GM18507 (cell line): ENCODE data around the gene GRIN2D.

ENCODE experiments used
- DNase-seq: peaks from one replicate; pipeline ENCODE4 v3.0.0; 2011; ENCODE audit warnings: low read depth; ENCODE audit not compliant: insufficient read length; ENCODE audit errors: extremely low spot score
- FAIRE-seq: peaks from 2 replicates; lab custom pipeline; 2011; peaks lifted over from hg19 to GRCh38; lab: Jason Lieb, UNC

The GRIN2D gene

DNA sequence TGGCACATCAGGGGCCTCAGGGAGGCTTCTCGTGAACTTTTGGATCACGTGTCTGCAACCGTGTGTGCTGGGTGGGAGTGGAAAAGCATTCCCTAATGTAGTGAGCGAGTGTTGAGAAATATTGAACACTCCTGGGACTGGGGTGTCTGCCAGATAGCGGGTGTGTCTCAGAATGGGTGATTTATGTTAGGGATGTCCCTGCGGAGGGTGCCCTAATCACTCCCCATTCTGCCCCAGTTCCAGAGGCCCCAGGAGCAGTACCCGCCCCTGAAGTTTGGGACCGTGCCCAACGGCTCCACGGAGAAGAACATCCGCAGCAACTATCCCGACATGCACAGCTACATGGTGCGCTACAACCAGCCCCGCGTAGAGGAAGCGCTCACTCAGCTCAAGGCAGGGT, 28.1 kb downstream of the GRIN2D start:
- no peak for FAIRE-seq

DNA sequence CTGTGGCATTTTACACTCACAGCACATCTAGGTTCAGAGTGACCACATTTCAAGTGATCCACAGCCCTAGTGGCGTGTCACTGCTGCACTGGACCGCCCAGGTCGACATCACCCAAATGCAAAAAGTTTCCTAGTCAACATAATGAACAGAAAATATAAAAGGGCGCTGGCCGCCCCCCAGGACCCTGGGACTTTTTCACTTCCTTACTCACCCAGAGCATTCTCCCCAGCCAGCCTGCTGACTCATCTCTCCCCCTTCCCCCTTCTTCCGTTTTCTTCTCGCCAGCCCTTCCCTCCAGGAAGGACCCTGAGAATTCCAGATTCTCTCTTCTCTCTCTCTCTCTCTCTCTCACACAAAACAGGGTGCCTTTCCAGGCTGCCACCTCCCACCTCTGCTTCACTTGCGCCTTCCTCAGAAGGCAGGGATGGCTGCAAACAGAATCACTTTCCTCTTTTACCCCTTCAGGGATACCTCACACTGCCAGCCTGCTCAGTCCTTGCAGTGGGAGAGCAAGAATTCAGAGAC, 31.3 kb downstream of the GRIN2D start:
- no peak for DNase-seq
- FAIRE-seq = peak; percentile 18

More for the DNA sequence above, 28.1 kb downstream of the GRIN2D start:
- DNase-seq = no peak

DNA sequence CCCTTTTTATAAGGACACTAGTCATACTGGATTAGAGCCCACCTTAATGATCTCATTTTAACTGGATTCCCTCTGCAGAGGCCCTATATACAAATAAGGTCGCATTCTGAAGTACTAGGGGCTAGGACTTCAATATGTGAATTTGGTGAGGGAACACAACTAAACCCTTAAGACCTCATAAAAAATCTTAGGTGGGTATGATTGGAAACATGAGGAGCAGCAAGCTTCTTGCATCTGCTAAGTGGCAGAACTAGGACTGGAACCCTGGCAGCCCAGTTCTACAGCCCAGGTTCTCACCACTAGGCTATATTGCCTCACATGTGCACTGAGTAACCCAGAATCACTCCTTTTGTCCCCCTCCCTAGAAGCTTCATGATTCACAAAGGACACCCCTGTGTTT, 35.2 kb downstream of the GRIN2D start:
- no peak for DNase-seq
- FAIRE-seq = no peak

DNA sequence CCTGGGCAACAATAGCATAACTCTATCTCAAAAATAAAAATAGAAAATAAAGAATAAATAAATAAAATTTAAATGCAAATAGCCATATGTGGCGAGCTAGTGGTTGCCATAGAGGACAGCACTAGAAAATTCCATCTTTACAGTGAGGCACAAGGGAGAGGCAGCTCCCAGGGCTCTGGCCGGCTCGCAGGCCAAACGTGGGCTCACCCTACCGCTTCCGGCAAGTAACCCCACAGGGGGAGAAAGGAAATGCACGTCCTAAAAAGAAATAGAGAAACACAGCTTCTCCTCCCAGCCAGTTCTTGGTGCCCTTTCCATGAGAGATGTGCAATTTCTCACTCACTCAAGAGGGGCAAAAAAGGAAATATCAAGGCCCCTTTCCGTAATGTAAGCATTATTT, 39.9 kb downstream of the GRIN2D start:
- DNase-seq (no peak), FAIRE-seq (no peak)

DNA sequence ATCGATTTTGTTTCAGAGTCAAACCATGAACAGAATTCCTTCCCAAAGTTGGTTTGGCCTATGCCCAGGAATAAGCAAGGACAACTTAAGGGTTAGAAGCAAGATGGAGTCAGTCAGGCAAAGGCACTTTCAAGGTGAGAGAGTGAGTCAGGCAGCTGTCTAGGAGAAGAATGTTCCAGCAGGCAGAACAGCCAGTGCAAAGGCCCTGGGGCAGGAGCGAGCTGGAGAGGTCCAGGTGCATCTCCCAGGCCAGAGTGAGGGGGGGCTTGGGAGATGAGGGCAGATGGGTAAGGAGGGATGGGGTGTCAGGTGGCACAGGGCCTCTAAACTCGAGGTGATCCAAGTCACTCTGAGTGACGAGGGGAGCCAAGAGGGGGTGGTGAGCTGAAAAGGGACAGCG, 43.1 kb downstream of the GRIN2D start:
- FAIRE-seq (no peak), DNase-seq (no peak)

DNA sequence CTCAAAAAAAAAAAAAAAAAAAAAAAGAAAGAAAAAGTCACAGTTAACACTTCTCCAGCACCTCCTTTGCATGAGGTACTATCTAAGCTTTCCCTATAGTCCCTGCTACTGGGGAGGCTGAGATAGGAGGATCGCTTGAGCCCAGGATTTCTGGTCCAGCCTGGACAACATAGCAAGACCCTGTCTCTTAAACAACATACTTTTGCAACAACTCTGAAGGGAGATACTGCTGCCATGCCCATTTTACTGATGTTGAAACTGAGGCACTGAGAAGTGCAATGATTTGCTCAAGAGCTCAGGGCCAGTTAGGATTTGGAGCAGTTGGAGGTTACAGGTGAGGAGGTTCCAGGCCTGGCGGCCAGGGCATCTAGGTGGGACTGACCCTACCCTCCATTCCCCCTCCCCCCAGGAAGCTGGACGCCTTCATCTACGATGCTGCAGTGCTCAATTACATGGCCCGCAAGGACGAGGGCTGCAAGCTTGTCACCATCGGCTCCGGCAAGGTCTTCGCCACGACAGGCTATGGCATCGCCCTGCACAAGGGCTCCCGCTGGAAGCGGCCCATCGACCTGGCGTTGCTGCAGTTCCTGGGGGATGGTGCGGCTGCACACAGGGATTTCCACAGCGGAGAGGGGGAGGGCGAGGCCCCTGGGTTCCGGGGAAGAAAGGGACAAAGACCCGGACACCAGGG, 48.0 kb downstream of the GRIN2D start:
- no peak for FAIRE-seq
- DNase-seq = no peak

DNA sequence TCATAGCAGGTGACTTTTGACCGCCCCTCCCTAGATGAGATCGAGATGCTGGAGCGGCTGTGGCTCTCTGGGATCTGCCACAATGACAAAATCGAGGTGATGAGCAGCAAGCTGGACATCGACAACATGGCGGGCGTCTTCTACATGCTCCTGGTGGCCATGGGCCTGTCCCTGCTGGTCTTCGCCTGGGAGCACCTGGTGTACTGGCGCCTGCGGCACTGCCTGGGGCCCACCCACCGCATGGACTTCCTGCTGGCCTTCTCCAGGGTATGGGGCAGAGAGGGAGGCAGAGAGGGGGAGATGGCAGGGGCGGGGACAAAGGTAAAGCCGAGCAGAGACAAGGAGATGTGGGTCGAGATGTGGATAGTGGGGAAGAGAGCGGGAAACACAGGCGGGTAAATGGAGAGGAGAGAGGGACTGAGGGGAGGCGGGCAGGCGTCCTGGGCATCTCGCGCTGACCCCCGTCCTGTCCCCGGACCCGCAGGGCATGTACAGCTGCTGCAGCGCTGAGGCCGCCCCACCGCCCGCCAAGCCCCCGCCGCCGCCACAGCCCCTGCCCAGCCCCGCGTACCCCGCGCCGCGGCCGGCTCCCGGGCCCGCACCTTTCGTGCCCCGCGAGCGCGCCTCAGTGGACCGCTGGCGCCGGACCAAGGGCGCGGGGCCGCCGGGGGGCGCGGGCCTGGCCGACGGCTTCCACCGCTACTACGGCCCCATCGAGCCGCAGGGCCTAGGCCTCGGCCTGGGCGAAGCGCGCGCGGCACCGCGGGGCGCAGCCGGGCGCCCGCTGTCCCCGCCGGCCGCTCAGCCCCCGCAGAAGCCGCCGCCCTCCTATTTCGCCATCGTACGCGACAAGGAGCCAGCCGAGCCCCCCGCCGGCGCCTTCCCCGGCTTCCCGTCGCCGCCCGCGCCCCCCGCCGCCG, 48.9 kb downstream of the GRIN2D start:
- FAIRE-seq (no peak), DNase-seq (no peak)

DNA sequence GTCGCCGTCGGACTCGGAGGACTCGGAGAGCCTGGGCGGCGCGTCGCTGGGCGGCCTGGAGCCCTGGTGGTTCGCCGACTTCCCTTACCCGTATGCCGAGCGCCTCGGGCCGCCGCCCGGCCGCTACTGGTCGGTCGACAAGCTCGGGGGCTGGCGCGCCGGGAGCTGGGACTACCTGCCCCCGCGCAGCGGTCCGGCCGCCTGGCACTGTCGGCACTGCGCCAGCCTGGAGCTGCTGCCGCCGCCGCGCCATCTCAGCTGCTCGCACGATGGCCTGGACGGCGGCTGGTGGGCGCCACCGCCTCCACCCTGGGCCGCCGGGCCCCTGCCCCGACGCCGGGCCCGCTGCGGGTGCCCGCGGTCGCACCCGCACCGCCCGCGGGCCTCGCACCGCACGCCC, 49.8 kb downstream of the GRIN2D start:
- FAIRE-seq (no peak), DNase-seq (no peak)
